Adrenal gland (tissue), 12 donors: Measurements from ENCODE around the gene PKP2. TPM values are rescaled to one million over a fixed set of nuclear protein-coding genes. Genes with fewer than 3 reads are reported as not detected.
"Not testable (repeated sequence)": the region's sequence is repeated elsewhere in the genome, so short reads cannot be mapped to it uniquely, and the experiment has no call there.

Experiments used
- DNase-seq, 7 donors: peaks; one replicate each; pipeline ENCODE4 v3.0.0-alpha.2; 2019 to 2020
- H3K27ac ChIP-seq, 5 donors: fragments of 200-600 bp; sonication (generic) in 4 of 5; 1 replicate in 3 of 5; 2 replicates in 2 of 5; pipeline versions ENCODE4 v1.5.1 to v1.8.0; 2016 to 2020; ENCODE audit warnings: mild to moderate bottlenecking in 1 of 5
- H3K27me3 ChIP-seq: fragments of 200-600 bp; 2 replicates; pipeline ENCODE4 v1.8.0; 2021
- H3K36me3 ChIP-seq, 2 donors: fragments of 200-600 bp; replicated peaks in 1 of 2; 1 replicate in 1 of 2; 2 replicates in 1 of 2; pipeline versions ENCODE4 v1.5.1 to v1.8.0; 2018 to 2022
- H3K4me1 ChIP-seq, 2 donors: fragments of 200-600 bp; replicated peaks in 1 of 2; 1 replicate in 1 of 2; 2 replicates in 1 of 2; pipeline versions ENCODE4 v1.5.1 to v1.8.0; 2018 to 2021
- H3K4me3 ChIP-seq, 4 donors: fragments of 200-600 bp; sonication (generic) in 3 of 4; one replicate each; pipeline ENCODE4 v1.5.1; 2016 to 2018
- H3K9me3 ChIP-seq, 3 donors: fragments of 200-600 bp; sonication (generic) in 1 of 3; replicated peaks in 1 of 3; 1 replicate in 2 of 3; 2 replicates in 1 of 3; pipeline versions ENCODE4 v1.5.1 to v1.8.0; 2016 to 2021
- CTCF ChIP-seq, 6 experiments: fragments of 450-650 bp in 4 of 6; fragments of 200-600 bp in 2 of 6; sonication (generic) in 1 of 6; IDR thresholded peaks; 1 replicate in 5 of 6; 2 replicates in 1 of 6; pipeline versions ENCODE4 v1.5.1 to v1.8.0; 2016 to 2021; ENCODE audit warnings: antibody characterized with exemption in 6 of 6, mild to moderate bottlenecking in 2 of 6, moderate library complexity in 1 of 6
- POLR2A ChIP-seq, 2 donors: fragments of 450-650 bp; IDR thresholded peaks; one replicate each; pipeline ENCODE4 v1.6.1; 2017; ENCODE audit warnings: antibody characterized with exemption in 2 of 2, mild to moderate bottlenecking in 2 of 2, moderate library complexity in 1 of 2
- WGBS, 4 donors: extraction: QIAGEN DNeasy Blood & Tissue Kit in 2 of 4; methylation state at CpG; one replicate each; pipeline versions ENCODE4 v1.1.5 to v1.1.7; 2013 to 2017; 5-methylcytosine and 5-hydroxymethylcytosine counted together
- intact Hi-C, 2 donors: fragments of 100-400 bp; cut with DNase I; formaldehyde crosslinking; loops; one replicate each; pipeline versions ENCODE4 v1.14.1 to v1.15.0; 2022 to 2023
- polyA plus RNA-seq, 3 donors: library from polyadenylated mRNA; stranded (reverse); fragments of 200-250 nt in 2 of 3; fragments of 350-450 nt in 1 of 3; fragmentation: Illumina TruSeq in 1 of 3; extraction: RNeasy Lipid Tissue Mini Kit (QIAGEN cat#74804) in 1 of 3; gene quantifications; one replicate each; pipeline ENCODE4 v1.2.3, GENCODE V29; 2013 to 2014
- total RNA-seq, 9 donors: library from RNA; depleted of rRNA in 4 of 9; stranded (reverse); fragments of >200 nt in 4 of 9; fragments of 120-200 nt in 1 of 9; fragmentation: NEBNext Ultra II Directional in 1 of 9; extraction: Animal tissue kit (Norgen Biotek cat#: 25700) in 1 of 9; gene quantifications; one replicate each; pipeline versions ENCODE4 v1.1.0 to v1.2.4, GENCODE V29; 2013 to 2023
- donor health status: healthy with polysubstance abuse.
- donor health status: Bipolar disorder and iron deficiency.
- donor health status: DM: yes; HTN: yes; CAD: no.
- donor health status: DM: no; HTN: no; CAD: no.
- donor health status: DM: no; HTN: no; CAD: no.
- donor health status: DM: yes; HTN: yes; CAD: no.

Gene PKP2
- total and polyA plus RNA-seq, 12 donors, result 0.36 to 3.3 (median 1.2) TPM

- intact Hi-C loops, result no loop called here
- H3K4me3 ChIP-seq, result no peak overlapping the region
- H3K27ac ChIP-seq, result no peak overlapping the region
- no peak for DNase-seq
- H3K4me1 ChIP-seq, result no peaks in the 10 kb centered on the region
- no peaks in the 10 kb centered on the region for H3K9me3 ChIP-seq
- WGBS, 4 donors, result 75 to 94% (median 89%) methylated on average over 8 of the region's 8 CpGs
- no peaks in the 10 kb centered on the region for H3K27me3 ChIP-seq
- no peaks in the 10 kb centered on the region for H3K36me3 ChIP-seq
- TF ChIP-seq CTCF (IDR thresholded peaks at IDR 0.05), result no peak
- no peak for TF ChIP-seq POLR2A (IDR thresholded peaks at IDR 0.05)
Observed at GRCh38 chr12:32868885-32869284, 27.7 kb downstream of the PKP2 start.

GRCh38 chr12:32864731-32865130 lies 31.8 kb downstream of the PKP2 start:
- DNase-seq, result no peak
- intact Hi-C loops, result no loop called here
- Histone ChIP-seq H3K4me3 (no peak overlapping the region), H3K4me1 (no peaks in the 10 kb centered on the region), H3K9me3 (no peaks in the 10 kb centered on the region), H3K27ac (no peak overlapping the region), H3K27me3 (no peaks in the 10 kb centered on the region), H3K36me3 (no peaks in the 10 kb centered on the region)
- TF ChIP-seq CTCF (IDR thresholded peaks at IDR 0.05) (no peak), POLR2A (IDR thresholded peaks at IDR 0.05) (no peak)
- 55 to 76% (median 65%) methylated on average over 2 of the region's 2 CpGs for WGBS, 4 donors

- no peaks in the 10 kb centered on the region for H3K9me3 ChIP-seq
- intact Hi-C loops, result no loop called here
- H3K36me3 ChIP-seq, result no peaks in the 10 kb centered on the region
- WGBS, 4 donors, result 72 to 84% (median 78%) methylated on average over 7 of the region's 7 CpGs
- DNase-seq, result no peak
- no peaks in the 10 kb centered on the region for H3K4me1 ChIP-seq
- TF ChIP-seq CTCF (IDR thresholded peaks at IDR 0.05) (no peak), POLR2A (IDR thresholded peaks at IDR 0.05) (no peak)
- H3K27ac ChIP-seq, result no peak overlapping the region
- H3K27me3 ChIP-seq, result no peaks in the 10 kb centered on the region
- H3K4me3 ChIP-seq, result no peak overlapping the region
Observed at GRCh38 chr12:32863128-32863527, 33.4 kb downstream of the PKP2 start.

GRCh38 chr12:32861658-32862057 lies 34.9 kb downstream of the PKP2 start:
- H3K4me1 ChIP-seq, DNase-seq, H3K4me3 ChIP-seq, H3K27me3 ChIP-seq, H3K27ac ChIP-seq, H3K9me3 ChIP-seq, intact Hi-C loops, H3K36me3 ChIP-seq: not testable (repeated sequence)
- WGBS, 4 donors, result 79 to 90% (median 81%) methylated on average over 2 of the region's 2 CpGs

GRCh38 chr12:32860192-32860591 lies 36.4 kb downstream of the PKP2 start:
- intact Hi-C loops, result no loop called here
- Histone ChIP-seq H3K4me1 (no peaks in the 10 kb centered on the region), H3K27ac (no peak overlapping the region), H3K4me3 (no peak overlapping the region), H3K27me3 (no peaks in the 10 kb centered on the region), H3K9me3 (no peaks in the 10 kb centered on the region), H3K36me3 (no peaks in the 10 kb centered on the region)
- no peak for DNase-seq
- TF ChIP-seq CTCF (IDR thresholded peaks at IDR 0.05) (no peak), POLR2A (IDR thresholded peaks at IDR 0.05) (no peak)
